ENCODE data around the gene CTNNB1.
A peak's percentile ranks its signal among the peaks of the same experiment; 100 is the strongest.

Gene CTNNB1

DNA sequence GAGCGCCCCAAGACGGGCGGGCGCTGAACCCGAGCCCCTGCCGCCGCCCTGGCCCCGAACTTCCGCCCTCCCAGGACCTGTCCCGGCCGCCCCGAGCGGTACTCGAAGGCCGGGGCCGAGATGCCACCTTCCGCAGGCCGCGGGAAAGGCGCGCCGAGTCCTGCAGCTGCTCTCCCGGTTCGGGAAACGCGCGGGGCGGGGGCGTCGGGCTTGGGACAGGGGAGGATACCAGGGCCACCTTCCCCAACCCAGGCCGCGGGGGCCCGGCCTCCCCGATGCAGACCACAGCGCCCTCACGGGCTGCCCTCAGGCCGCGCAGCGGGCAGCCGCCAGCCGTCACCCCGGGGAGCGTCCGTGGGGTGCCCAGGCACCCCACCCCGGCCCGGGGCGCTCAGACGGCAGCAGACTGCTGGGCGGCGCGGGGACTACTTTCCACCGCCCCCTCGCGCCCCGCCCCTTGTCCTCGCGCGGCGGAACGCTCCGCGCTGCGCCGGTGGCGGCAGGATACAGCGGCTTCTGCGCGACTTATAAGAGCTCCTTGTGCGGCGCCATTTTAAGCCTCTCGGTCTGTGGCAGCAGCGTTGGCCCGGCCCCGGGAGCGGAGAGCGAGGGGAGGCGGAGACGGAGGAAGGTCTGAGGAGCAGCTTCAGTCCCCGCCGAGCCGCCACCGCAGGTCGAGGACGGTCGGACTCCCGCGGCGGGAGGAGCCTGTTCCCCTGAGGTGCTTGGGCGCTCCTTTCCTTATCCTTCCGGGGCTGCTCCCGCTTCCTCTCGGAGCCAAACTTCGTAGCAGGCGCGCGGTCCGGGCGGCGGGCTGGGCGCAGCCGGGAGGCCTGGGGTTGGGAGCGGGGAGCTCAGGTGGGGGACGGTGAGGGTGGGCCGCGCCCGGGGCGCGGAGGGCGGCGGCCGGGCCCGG lies at the start of gene CTNNB1:
Gene CTNNB1, plus strand, starts transcription at position 556 of the 916 bp plus-strand sequence. CDS start 24,564 bp downstream, outside the sequence.
- DNase-seq: peak; percentile 85

DNA sequence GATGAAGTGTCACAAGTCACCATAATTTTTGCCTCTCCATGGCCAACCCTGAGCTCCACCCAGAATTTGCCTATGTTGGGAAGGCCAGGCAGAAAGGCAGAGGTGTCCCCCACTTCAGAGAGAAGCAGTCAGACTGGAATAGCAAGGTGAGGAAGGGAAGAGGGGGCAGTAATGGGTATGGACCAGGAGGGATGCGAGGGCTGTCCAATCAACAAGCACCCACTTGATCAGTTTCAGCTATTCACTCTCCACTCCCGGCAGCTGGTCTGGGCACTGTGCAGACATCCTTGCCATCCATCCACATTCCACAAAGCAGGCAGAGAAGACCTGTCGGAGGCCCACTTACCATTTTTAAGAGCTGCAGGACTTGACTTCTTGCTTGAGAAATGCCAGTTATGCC lies 43.5 kb upstream of the CTNNB1 start:
- DNase-seq: no peak

DNA sequence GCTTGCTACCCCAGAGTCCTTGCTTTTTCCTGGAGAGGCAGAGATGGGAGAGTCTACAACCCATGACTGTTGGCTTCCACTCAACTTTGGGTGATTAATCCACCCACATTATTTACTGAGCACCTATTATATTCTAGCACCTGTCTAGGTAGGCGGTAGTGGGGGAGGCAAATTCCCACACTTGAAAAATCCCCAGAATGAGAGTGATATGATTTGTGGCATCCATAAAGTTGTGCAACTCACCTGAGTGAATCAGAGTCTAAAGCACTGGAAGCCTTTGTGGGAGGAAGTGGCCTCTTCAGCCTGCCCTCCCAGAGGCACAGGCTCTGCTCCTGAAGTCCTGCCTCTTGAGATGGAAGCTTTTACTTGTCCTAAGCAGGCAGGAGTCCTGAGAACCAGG lies 40.4 kb upstream of the CTNNB1 start:
- no peak for DNase-seq

DNA sequence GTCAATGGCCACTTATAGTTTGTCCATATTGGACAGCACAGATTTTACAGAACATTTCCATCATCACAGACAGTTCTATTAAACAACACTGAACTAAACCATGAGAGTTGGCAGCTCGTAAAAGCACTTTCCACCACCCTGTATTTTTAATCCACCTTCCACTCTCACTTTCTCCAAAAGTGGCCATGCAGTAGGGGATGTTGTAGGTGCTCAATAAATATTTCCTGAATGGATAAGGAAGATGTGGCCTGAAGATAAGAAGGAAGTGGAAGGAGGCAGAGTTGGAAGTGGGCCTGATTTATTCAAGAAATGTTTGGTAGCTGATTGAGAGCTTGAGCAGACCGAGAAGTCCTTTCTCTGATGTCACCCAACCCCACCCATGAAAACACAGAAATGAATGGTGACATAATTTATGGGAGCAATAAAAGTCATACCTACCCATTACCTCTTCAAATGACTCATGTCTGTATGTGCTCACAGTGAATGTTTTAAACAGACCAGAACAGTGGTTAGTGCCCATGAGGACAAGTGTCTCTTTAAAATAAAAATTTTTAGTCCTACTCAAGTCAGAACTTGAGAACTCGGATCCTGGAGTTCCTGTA lies 39.6 kb upstream of the CTNNB1 start:
- DNase-seq: no peak

DNA sequence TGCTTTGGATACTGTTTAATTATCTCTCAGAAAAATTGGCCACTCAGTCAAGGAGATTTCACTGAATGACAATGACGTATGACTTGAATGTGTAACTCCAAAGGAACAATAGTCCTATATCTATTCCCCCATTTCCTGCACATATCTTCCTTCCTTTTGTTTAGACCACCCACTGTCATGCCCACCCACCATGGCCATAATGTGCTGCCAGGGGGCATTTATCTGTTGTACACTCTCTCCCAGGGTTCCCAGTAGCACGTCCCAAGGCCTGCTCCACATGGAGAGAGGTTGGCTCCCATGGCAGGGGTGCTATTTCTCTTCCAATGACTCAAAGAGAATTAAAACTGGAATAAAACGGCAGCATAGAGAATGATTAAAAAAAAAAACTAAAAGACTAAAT lies 36.8 kb upstream of the CTNNB1 start:
- DNase-seq: no peak

DNA sequence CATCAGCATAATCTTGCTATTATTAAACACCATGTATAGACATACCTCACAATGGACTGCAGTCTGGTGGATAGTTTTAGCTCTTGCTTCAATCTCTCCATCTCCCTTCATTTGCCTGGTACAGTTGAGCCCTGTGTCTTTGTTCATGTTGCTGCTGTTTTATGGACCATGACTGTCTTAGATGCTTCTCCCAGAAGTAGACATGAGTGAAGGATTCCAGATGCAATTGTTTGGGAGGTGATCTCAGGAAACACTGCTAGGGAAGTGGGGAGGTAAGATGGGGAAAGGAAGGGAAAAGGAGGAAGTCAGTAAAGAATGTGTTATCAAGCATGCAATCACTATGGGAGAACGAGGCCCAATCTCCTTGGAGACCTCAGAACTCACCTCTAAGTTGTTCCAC lies 36.3 kb upstream of the CTNNB1 start:
- DNase-seq: no peak

DNA sequence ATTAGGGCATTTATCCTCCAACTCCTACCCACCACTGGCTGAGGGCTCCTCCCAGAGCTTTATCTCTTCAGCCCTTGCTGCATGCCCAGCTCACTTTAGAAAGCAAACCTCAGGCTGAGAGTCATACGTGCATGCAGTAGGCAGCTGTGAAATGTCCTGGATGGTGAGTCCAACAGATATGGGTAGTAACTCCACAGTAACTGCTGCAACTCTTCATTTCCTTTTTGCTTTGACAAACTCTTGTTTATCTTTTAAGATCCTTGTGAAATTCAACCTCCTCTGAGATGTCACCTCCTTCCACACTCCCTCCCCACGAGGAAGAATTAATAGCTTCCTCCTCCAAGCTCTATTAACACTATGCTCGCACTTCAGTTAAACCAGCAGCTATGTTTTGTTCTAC lies 35.9 kb upstream of the CTNNB1 start:
- no peak for DNase-seq

DNA sequence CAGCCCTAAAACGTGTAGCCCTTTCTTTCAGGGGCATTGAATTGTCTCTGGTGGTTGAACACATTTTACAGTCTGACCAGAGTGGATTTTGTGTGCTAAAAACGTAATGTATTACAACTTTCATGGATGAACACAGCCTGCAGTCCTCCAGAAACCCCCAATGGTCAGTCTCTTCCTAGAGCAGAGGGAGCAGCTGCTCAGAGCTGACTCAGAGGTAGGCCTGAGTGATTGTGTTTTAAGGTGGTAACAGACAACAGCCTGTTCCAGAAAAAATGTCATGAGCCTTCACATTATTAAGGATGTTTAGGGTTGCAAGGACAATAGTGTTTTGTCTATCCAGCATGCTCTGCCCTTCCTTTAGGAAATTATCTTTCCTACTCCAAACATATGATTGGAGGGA lies 34.5 kb upstream of the CTNNB1 start:
- no peak for DNase-seq

DNA sequence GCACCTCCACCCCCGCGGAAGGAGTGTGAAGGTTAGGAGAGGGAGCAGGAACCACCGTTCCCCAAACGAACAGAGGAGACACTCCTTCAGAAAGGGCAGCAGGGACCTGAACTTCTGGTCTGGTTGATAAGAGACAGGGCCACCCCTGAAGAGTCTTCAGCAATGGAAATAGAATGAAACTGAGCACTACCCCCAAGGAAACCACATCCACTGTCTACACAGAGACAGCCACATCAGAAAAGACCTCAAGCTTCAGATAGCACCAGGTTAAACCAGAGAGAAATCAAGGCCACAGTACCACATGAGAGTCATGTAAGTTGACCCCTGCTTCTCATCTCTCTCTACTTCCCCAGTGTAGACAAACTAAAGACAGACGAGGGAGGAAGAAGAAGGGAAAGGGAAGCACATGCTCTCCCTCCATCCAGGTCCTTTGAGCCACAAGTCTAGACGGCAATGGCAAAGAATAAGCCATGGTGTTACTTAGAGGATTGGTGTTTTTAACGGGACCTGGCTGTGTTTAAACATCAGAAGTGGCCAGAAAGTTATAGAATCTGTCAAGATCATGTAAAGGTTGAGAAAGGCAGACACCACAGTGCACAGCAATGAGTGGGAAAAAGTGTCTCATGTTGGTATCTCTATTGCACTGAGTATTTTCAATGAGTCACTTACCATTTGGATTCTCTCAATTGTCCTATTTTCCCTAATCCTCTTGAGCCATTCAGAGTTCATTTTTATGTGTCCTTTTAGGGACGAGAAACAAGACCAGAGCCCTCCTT lies 31.4 kb upstream of the CTNNB1 start:
- DNase-seq: no peak

DNA sequence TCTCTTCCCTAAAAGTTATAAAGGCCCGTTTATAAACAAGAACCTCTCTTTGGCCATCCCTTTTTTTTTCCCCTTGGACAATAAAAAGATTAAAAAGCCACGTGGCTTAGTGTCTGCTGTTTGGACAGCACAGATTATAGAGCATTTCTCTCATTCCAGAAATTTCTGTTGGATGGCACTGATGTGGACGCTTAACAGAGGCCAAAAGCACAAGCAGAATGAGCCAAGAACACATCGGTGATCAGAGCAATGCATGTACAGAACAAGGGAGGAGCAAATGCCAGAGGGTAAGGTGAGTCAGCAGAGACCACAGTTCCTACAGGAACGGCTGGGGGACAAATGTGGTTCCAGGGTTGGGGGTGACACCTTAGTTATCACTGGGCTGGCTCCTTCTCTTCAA lies 30.3 kb upstream of the CTNNB1 start:
- DNase-seq: no peak

DNA sequence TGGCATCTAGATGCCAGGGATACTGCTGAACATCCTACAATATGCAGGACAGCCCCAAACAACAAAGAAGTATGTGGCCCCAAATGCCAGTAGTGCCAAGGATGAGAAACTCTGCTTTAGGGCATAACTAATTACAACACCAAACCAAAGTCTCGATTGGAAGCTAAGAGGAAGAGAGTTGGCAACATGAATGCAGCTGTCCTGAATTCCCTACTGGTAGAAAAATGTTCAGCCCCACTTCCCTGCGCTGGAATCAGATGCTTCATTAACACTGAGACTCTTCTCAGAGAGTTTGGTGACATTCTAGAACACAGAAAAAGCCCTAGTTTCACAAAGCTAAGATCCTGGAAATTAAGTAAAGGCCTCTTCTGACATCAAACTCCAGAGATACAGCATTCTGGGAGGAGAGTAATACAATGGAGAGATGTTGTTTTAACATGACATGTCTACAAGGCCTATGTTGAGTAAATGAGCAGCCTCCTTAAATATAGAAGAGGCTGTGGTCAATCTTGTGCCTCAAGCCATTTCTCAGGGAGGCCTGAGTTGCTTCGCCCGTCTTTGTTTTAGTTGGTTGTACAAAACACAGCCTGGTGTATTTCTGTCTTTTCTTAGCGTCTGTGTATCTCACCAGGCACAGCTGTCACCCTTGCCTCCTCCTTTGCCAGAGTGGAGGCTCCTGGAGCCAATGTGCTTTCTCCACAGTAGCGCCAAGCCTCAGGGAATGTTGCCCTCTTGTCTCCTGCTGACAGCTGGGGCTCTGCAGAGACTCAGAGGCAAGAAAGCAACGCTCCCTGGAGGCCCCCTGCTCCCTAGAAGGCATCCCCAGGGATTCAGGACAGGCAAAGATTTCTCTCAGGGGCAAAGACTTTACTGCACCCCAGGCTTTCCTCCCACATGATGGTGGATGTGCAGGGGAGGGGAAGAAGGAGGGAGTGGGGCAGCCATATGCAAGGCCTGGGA lies 25.1 kb upstream of the CTNNB1 start:
- no peak for DNase-seq

DNA sequence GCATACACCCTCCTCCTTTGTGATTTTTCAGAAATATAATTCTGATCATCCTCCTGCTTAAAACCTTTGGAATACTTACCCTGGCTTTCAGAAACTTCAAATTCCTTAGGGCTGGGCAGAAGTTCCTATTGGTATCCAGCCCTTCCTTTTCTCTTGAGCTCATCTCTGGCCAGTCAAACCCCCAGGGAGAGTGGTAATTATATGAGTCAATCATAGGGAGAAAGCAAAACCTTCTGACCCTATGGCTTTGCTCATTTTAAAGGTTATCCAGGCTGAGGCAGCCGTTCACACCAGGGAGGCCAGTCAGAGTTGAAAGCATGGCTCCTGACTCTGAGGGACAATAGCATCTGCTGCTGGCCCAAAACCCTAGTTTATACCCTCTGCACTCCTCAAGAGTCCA lies 23.9 kb upstream of the CTNNB1 start:
- no peak for DNase-seq

DNA sequence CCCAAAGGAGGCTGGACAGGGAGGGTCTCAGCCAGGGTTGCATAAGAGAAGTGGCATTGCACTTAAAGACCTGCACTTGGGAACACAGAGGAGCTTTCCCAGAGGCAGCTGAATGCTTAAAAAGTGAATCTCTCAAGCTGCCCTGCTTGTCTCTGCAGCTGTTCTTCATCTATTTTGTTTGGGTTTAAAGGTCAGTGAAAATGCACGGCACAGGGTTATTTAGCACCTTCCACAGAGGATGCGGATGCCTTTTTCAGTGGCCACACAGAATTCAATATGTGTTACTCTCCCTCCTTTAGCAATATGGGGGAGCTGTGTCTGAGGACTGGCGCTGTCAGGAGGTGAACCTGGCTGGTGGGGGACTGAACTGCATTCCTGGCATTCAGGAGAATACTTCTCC lies 22.7 kb upstream of the CTNNB1 start:
- no peak for DNase-seq

DNA sequence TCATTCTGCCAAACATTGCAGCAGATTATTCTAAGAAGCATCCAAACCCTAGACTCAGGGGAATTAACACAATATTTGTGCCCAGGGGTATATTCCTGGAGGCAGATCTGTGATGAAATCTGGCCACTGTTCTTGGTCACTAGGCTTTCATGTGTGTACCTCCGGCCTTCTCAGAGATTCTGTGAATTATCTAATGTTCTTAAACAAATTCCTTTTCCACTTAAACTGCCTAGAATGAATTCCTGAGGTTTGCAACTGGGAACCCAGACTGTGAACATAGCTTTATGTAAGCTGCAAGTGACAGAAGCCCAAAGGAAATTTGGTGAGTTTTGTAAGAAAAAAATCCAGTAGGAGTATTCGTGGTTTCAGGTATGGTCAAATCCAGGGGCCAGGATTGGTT lies 20.7 kb upstream of the CTNNB1 start:
- no peak for DNase-seq

DNA sequence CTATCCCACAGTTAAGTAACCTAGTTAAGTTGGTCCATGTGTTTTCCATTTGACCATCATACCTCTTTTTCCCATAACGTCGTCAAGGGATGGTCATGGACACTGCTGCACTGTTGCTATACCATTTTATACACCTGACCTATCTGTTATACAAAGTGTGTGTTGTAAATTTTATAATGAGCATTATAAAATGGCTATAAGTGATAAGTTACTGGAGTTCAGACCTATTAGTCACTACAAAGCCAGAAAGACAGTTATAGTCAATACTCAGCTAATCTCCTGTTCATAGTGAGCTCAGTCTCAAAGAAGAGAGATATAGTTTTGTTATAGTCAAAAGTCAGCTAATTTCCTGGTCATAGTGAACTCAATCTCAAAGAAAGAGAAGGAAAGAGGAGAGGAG lies 18.9 kb upstream of the CTNNB1 start:
- no peak for DNase-seq

DNA sequence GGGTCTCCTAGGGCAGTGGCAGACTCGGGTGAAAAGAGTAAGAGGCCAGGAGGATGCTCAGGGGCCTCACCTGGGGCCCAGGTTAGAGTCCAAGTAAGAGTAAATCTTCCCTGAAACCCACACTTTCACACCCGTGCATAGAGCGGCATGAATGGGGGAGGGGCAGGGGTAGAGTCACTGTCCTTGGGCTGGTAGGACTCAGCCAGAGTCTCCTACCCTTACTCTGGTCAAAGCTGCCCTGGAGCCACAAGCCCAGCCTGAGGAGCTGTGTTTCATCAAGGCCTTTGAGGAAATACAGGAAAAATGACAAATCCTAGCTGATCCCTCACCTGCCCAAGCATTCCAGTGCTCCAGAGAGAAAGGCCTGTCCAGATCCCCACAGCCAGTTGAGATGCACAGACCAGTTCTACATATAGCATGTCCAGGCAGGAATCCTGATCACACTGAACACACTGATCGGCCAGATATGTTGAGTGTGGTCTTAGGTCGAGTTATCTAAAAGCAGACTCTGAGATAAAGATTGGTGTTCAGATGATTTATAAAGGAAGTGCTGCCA lies 16.7 kb upstream of the CTNNB1 start:
- DNase-seq: no peak

DNA sequence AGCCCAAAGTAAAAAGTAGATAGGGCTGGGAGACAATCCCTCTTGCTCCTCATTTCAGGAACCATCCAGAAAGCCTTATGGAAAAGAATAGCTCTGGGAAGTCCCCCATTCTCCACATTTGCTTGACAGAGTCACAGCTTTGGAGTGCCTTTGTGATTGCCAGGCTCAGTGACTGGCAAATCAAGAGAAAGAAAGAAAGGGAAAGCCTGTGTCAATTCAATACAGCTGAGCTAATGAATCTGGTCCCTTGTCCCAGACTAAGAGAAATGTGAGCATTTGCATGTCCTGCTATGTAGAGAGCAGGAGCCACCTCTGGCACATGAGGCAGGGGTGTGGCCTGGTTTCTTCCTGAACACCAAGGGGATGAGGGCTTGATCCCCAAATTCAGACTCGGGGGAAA lies 14.9 kb upstream of the CTNNB1 start:
- no peak for DNase-seq

DNA sequence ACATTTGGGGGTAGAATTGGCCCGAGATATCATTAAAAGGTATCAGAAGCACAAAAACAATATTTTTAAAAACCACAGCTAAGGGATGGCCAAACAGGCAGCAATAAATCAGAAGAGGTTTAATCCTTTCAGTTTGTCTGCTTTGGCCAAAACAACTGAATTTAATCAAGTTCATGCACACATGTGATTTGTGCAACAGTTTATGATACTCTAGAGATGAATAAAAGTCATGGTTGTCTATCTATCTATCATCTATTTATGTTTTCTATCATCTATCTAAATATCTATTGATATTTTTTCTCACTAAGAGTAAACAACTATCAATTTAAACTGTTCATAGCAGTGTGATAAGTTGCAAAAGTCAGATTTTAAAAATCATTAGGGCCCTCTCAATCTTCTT lies 13.0 kb upstream of the CTNNB1 start:
- no peak for DNase-seq

DNA sequence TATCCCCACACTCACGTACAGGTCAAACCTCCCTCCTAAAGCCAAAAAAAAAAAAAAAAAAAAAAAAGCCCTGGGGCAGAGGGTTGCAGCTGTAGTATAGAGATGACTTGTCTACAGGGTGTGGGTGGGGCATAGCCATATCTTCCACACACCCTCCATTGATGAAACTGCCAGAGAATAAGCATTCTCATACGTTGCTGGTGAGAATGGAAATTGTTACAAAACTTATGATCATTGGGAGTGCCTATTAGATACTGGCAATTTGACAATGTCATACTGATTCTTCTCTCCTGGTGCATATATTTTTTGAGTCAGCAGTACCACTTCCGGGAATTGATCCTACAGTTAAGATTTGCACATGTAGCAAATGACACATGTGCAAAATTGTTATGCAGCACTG lies 11.0 kb upstream of the CTNNB1 start:
- DNase-seq: no peak

DNA sequence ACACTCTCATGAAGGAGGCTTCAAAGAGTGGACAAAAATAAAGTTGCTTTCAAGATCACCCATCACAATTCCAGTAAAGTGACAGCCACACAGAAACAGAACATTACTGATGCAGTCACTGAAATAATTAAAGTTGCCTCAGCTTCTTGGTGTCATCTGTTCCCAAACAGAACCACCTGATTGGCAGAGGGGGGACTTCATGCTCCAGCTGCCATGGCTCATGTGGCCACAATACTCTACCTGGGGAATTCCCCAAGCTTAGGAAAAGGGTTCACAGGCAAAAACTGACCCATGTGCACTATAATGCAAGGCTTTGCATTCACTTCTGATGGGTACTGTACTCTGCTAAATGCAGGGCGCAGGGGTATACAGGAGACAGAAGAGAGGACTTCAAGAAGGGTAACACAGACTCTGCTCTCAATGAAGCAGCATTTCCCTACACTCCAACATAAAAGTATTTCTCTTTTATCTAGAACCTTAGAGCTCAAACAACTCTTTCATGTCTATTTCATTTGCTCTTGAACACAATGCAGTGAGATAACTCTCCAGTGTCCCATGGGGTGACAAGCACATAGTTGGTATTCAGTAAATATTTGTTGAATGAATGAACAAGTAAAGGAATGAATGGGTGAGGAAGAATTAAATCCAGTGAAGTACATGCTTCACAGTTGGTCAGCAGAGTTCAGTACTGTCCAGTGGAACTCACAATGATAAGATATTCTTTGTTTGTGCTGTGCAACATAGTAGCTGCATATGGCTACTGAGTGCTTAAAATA lies 8.6 kb upstream of the CTNNB1 start:
- no peak for DNase-seq

DNA sequence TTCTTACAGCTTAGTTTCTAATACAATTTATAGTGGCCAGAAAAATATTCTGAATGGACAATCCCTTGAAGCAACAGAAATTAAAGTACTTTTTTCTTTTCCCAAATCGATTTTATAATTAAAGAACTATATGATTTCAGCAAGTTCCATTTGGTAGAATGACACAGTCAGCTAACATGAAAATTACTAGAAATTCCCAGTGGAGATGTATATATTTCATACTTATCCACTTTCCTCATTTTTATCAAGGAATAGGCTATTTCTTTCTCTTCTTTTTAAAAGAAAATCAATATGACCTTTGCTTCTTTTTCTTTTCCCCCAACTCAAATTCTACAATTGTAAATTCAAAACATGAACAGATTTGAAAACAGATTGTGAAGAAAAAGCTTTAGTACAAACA lies 6.4 kb upstream of the CTNNB1 start:
- no peak for DNase-seq
